WERI-Rb-1 (cell line): Measurements from ENCODE around the gene SPRR1A.

Experiments
- DNase-seq: peaks from one replicate; pipeline ENCODE4 v3.0.0-alpha.2; 2020
- H3K27ac ChIP-seq: fragments of 250-450 bp; sonication (Bioruptor Pico); 2 replicates; pipeline ENCODE4 v1.5.1; 2020; ENCODE audit warnings: mild to moderate bottlenecking, moderate library complexity
- H3K27me3 ChIP-seq: fragments of 250-450 bp; sonication (Bioruptor Pico); 2 replicates; pipeline ENCODE4 v1.5.1; 2021; ENCODE audit warnings: mild to moderate bottlenecking, low read depth, moderate library complexity; ENCODE audit not compliant: insufficient read depth, severe bottlenecking
- H3K36me3 ChIP-seq: fragments of 250-450 bp; sonication (Bioruptor Pico); 2 replicates; pipeline ENCODE4 v1.5.1; 2020; ENCODE audit warnings: mild to moderate bottlenecking, moderate library complexity
- H3K4me3 ChIP-seq: 2 replicates; pipeline ENCODE4 v1.5.1; 2011; ENCODE audit warnings: low read depth, mild to moderate bottlenecking, control low read depth, low read length
- H3K9me3 ChIP-seq: fragments of 250-450 bp; sonication (Bioruptor Pico); 2 replicates; pipeline ENCODE4 v1.5.1; 2021; ENCODE audit warnings: mild to moderate bottlenecking, moderate library complexity; ENCODE audit not compliant: severe bottlenecking
- TF ChIP-seq, protein P1 (sequence below): IDR thresholded peaks from 2 replicates; pipeline ENCODE4 v1.5.1; 2011; ENCODE audit warnings: low read depth, mild to moderate bottlenecking, control low read depth, inconsistent platforms, low read length

The SPRR1A gene

DNA sequence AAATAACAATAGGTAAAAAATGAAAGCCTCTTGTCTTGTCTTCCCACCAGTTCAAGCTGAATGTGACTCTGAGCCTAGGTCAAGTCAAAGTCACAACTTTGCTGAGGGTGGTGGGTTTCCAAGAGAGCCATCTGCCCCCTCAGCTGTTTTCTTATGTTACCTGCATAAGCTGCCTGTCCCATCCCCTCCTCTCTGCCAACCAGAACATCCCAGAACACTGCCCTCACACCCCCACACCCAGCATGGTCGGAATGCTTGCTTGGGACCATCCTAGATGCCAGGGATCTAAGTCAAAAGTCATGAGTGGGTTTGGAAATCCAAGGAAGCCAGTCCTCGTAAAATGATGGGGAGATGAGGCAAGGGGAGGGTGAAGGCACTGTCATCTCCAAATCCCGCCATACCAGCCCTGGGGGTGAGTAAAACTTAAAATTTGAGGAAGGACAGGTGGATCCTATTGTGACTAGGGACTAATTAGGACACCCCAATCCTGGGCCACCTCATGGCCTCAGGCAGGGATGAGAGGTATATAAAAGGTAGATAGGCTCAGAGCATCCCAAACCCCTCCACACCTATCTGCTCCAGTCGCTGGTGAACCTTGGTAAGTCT, 37.1 kb upstream of the SPRR1A start, which contains the start of gene SPRR5:
Gene SPRR5, plus strand, starts transcription at position 556 of the 606 bp plus-strand sequence. CDS start 1,349 bp downstream, outside the sequence.
- no peak for DNase-seq
- no peaks in the 10 kb centered on the region for H3K27me3 ChIP-seq
- H3K9me3 ChIP-seq = peaks cover 5% of the 10 kb centered on the region
- TF ChIP-seq, protein P1, sequence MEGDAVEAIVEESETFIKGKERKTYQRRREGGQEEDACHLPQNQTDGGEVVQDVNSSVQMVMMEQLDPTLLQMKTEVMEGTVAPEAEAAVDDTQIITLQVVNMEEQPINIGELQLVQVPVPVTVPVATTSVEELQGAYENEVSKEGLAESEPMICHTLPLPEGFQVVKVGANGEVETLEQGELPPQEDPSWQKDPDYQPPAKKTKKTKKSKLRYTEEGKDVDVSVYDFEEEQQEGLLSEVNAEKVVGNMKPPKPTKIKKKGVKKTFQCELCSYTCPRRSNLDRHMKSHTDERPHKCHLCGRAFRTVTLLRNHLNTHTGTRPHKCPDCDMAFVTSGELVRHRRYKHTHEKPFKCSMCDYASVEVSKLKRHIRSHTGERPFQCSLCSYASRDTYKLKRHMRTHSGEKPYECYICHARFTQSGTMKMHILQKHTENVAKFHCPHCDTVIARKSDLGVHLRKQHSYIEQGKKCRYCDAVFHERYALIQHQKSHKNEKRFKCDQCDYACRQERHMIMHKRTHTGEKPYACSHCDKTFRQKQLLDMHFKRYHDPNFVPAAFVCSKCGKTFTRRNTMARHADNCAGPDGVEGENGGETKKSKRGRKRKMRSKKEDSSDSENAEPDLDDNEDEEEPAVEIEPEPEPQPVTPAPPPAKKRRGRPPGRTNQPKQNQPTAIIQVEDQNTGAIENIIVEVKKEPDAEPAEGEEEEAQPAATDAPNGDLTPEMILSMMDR = no peak
- no peaks in the 10 kb centered on the region for H3K36me3 ChIP-seq
- H3K27ac ChIP-seq = no peak within 1 kb of the TSS
- H3K4me3 ChIP-seq = no peak within 1 kb of the TSS

DNA sequence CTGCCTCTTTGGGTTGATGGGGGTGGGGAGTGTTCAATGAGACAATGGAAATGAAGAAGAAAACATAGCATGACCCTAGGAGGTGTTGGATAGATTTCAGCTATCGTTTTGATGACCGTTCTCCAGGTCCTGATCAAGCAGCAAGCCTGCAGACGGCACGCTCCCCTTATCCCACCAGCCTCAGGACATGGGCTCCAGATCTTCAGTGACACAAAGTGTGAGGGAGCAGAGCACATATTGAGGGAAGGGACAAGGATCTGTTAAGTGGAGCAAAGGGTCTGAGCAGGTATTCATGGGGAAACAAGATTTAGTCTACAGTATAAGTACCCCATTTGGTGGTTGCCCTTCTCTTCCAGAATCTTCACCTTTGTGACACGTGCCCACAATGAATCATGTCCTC, 32.2 kb upstream of the SPRR1A start:
- peaks cover 5% of the 10 kb centered on the region for H3K9me3 ChIP-seq
- TF ChIP-seq, protein P1 = no peak
- no peak for DNase-seq
- H3K36me3 ChIP-seq = no peaks in the 10 kb centered on the region
- no peaks in the 10 kb centered on the region for H3K27me3 ChIP-seq
- H3K4me3 ChIP-seq = no peak overlapping the region
- H3K27ac ChIP-seq = no peak overlapping the region

DNA sequence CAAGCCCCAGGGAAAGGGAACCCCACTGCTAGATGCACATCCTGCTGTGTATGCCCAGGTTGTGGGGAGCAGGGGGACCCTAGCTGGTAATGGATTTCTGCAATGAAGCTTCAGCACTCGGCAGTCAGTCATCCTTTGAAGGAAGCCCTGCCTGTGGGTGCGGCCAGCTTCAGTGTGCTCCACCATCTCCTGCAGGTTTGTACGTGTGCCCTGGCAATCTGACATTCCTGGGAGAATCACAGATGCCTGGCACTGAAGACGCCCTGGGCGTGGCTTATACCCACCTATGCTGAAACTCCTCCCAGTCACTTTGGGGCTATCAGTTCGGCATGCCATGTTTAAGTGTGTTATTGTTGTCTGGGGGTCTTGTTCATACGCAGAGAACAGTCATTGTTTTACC, 30.1 kb upstream of the SPRR1A start:
- Histone ChIP-seq H3K36me3 (no peaks in the 10 kb centered on the region), H3K27ac (no peak overlapping the region)
- no peak for DNase-seq

DNA sequence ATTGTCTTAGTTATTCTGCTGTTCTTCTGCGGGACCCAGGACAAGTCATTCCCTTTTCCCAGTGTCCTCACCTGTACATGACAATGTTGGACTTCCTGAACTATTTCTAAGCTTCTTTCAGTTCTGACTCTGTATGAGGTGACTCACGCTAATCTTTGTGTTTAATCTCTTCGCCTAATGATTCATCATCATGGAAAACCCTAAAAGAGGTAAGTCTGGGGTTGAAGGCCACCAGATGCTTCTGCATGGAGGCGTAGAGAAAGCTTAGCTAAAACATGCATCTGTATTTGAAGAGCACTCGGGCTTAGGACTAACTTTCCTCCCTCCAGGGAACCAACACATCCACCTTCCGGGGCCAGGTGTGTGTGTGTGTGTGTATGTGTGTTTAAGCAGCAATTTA, 29.4 kb upstream of the SPRR1A start:
- TF ChIP-seq, protein P1 = no peak
- no peak overlapping the region for H3K27ac ChIP-seq
- DNase-seq = peak; percentile 59
- no peaks in the 10 kb centered on the region for H3K36me3 ChIP-seq
- H3K27me3 ChIP-seq = no peaks in the 10 kb centered on the region
- peaks cover 10% of the 10 kb centered on the region for H3K9me3 ChIP-seq
- no peak overlapping the region for H3K4me3 ChIP-seq

More for the DNA sequence above, 30.1 kb upstream of the SPRR1A start:
- Histone ChIP-seq H3K27me3 (no peaks in the 10 kb centered on the region), H3K9me3 (peaks cover 10% of the 10 kb centered on the region), H3K4me3 (no peak overlapping the region)
- TF ChIP-seq, protein P1 = no peak

DNA sequence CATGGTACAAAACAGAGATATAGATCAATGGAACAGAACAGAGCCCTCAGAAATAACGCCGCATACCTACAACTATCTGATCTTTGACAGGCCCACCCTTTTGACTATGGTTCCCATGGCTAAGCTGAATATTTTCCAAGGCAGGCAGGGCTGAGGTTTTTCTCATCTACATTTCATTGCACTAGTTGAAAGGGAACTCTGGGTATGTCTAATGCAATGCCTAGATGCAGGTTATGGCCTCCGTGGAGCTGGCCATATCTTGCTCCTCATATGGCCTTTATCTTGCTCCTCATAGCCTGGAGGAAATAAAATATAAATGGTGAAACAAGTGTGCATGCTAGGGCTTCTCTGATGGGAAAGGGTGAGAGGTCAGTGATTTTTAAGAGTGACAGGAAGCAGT, 26.3 kb upstream of the SPRR1A start:
- TF ChIP-seq, protein P1 = no peak
- Histone ChIP-seq H3K9me3 (peaks cover 20% of the 10 kb centered on the region), H3K4me3 (no peak overlapping the region), H3K36me3 (no peaks in the 10 kb centered on the region), H3K27me3 (no peaks in the 10 kb centered on the region), H3K27ac (no peak overlapping the region)
- DNase-seq = no peak

DNA sequence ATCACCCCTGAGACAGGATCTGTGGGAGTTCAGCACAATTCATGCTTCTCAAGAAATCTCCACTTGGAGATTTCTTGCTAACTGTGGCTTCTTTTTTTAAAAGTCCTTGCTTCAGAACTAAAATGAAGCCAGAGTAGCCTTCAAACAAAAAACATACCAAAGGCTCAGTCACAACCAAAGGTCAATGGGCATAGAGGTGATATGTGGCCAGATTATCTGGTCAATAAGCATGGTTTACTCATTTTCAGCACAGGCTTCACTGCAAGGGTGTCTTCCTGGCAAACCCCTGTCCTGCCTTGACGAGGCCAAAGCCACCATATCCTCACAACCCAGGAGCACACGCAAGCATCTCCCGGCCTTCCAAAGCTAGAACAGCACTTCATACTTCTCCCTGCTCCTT, 24.6 kb upstream of the SPRR1A start:
- TF ChIP-seq, protein P1 = no peak
- Histone ChIP-seq H3K36me3 (no peaks in the 10 kb centered on the region), H3K4me3 (no peak overlapping the region), H3K9me3 (peaks cover 20% of the 10 kb centered on the region), H3K27ac (no peak overlapping the region), H3K27me3 (no peaks in the 10 kb centered on the region)
- no peak for DNase-seq
